AG04449 (cell line): ENCODE results near the gene ASB11.

Experiments
- CTCF ChIA-PET: fragments of 350-600 bp; formaldehyde crosslinking; extraction: SDS; loops from one replicate; lab custom pipeline; 2021; ENCODE audit warnings: antibody characterized with exemption; lab: Yijun Ruan, JAX
- POLR2A ChIA-PET: fragments of 400-600, 350-600 bp; formaldehyde crosslinking; extraction: SDS; loops from one replicate; lab custom pipeline; 2020; ENCODE audit warnings: antibody characterized with exemption, inconsistent platforms; lab: Yijun Ruan, JAX
- DNase-seq: peaks from one replicate; pipeline ENCODE4 v3.0.0-alpha.2; 2010; ENCODE audit warnings: low read depth, low spot score
- H3K4me3 ChIP-seq: 2 replicates; pipeline ENCODE4 v1.5.1; 2011; ENCODE audit warnings: low read depth, mild to moderate bottlenecking, control low read depth, low read length
- CTCF ChIP-seq: IDR thresholded peaks from one replicate; pipeline ENCODE4 v1.5.1; 2011; ENCODE audit warnings: mild to moderate bottlenecking, moderate library complexity, low read length, control low read depth, inconsistent platforms; ENCODE audit not compliant: insufficient read depth; ENCODE audit errors: missing control alignments

The ASB11 gene

GRCh38 chrX:15315509-15315908 is at the start of gene ASB11:
Gene ASB11, minus strand, starts transcription at chrX:15315640. Its CDS starts 35 bp downstream, at chrX:15315605.
- ChIA-PET CTCF (no interaction called here), POLR2A (no interaction called here)
- no peak within 1 kb of the TSS for H3K4me3 ChIP-seq
- TF ChIP-seq CTCF: no peak
- DNase-seq: no peak

GRCh38 chrX:15359701-15360100 is 44.3 kb upstream of the ASB11 start:
- POLR2A ChIA-PET: no interaction called here
- DNase-seq: no peak
- TF ChIP-seq CTCF: no peak
- CTCF ChIA-PET: interaction anchor here (2.1 to 2.6 kb wide), 2 partner anchors 10 kb away, joined by 7 to 14 read pairs; no protein-coding TSS in a partner anchor
- no peak overlapping the region for H3K4me3 ChIP-seq

GRCh38 chrX:15358533-15358932 is 43.1 kb upstream of the ASB11 start:
- TF ChIP-seq CTCF: no peak
- ChIA-PET CTCF (interaction anchor here (2.6 kb wide), 1 partner anchor 9 kb away, joined by 14 read pairs; no protein-coding TSS in a partner anchor), POLR2A (no interaction called here)
- no peak for DNase-seq
- no peak overlapping the region for H3K4me3 ChIP-seq

GRCh38 chrX:15356444-15356843 is 41.0 kb upstream of the ASB11 start:
- no peak overlapping the region for H3K4me3 ChIP-seq
- no peak for DNase-seq
- ChIA-PET CTCF (interaction anchor here (11.6 kb wide), 1 partner anchor 112 kb away, joined by 309 read pairs; no protein-coding TSS in a partner anchor), POLR2A (no interaction called here)
- no peak for TF ChIP-seq CTCF

GRCh38 chrX:15350329-15350996 is 35.0 kb upstream of the ASB11 start:
- TF ChIP-seq CTCF: no peak
- ChIA-PET CTCF (interaction anchor here (1.8 to 11.6 kb wide), 9 partner anchors 8 to 162 kb away, joined by 7 to 309 read pairs (median 12); no protein-coding TSS in a partner anchor), POLR2A (no interaction called here)
- DNase-seq: no peak
- no peak overlapping the region for H3K4me3 ChIP-seq

GRCh38 chrX:15349046-15349445 is 33.6 kb upstream of the ASB11 start:
- no peak for DNase-seq
- POLR2A ChIA-PET: no interaction called here
- CTCF ChIA-PET: interaction anchor here (0.9 to 11.6 kb wide), 23 partner anchors 9 to 216 kb away, joined by 3 to 309 read pairs (median 7); no protein-coding TSS in a partner anchor
- peak; percentile 20 for TF ChIP-seq CTCF
- no peak overlapping the region for H3K4me3 ChIP-seq
